ENCODE measurements around the gene RBM15B.

DNA sequence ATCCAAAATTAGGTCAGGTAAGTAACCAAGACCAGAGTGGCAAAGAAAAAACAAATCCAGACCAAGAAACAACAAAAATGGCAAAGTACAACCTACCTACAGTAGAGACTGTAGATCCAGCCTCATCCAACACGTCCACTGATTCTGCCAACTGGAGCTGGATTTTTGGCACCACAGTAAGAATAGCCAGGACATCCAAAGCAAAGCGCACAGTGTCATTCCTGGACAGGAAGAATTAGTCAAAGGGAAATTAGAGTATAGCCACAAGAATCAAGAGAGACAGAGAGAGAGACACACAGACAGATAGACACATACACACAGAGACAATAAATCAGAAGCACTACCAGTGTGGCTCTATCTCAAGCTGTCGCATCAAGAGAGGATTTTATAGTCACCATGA lies 31.1 kb downstream of the RBM15B start:
- TF ChIP-seq TAF1 (IDR thresholded peaks at IDR 0.05; ENCODE audit: borderline replicate concordance, insufficient read depth, low read length) (no peak), SIN3A (IDR thresholded peaks at IDR 0.05; ENCODE audit: borderline replicate concordance, insufficient read depth, low read length) (no peak), POLR2AphosphoS5 (IDR thresholded peaks at IDR 0.05; ENCODE audit: low read depth, low read length) (no peak)
- TF ChIP-seq, protein P1, sequence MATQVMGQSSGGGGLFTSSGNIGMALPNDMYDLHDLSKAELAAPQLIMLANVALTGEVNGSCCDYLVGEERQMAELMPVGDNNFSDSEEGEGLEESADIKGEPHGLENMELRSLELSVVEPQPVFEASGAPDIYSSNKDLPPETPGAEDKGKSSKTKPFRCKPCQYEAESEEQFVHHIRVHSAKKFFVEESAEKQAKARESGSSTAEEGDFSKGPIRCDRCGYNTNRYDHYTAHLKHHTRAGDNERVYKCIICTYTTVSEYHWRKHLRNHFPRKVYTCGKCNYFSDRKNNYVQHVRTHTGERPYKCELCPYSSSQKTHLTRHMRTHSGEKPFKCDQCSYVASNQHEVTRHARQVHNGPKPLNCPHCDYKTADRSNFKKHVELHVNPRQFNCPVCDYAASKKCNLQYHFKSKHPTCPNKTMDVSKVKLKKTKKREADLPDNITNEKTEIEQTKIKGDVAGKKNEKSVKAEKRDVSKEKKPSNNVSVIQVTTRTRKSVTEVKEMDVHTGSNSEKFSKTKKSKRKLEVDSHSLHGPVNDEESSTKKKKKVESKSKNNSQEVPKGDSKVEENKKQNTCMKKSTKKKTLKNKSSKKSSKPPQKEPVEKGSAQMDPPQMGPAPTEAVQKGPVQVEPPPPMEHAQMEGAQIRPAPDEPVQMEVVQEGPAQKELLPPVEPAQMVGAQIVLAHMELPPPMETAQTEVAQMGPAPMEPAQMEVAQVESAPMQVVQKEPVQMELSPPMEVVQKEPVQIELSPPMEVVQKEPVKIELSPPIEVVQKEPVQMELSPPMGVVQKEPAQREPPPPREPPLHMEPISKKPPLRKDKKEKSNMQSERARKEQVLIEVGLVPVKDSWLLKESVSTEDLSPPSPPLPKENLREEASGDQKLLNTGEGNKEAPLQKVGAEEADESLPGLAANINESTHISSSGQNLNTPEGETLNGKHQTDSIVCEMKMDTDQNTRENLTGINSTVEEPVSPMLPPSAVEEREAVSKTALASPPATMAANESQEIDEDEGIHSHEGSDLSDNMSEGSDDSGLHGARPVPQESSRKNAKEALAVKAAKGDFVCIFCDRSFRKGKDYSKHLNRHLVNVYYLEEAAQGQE (IDR thresholded peaks at IDR 0.05; ENCODE audit: insufficient read depth in 1 of 2, low read depth in 2 of 2, low read length in 2 of 2) = no peak
